Trophoblast cell (in vitro differentiated cells and primary cell): Measurements from ENCODE around the gene DEFB131B.
A peak's percentile ranks its signal among the peaks of the same experiment; 100 is the strongest.
"Not testable (repeated sequence)": the region's sequence is repeated elsewhere in the genome, so short reads cannot be mapped to it uniquely, and the experiment has no call there.

ENCODE experiments used
- DNase-seq, 2 donors: peaks; one replicate each; pipeline ENCODE4 v3.0.0-alpha.2; 2016
- H2AFZ ChIP-seq: 2 replicates; pipeline ENCODE4 v1.6.1; 2013; ENCODE audit warnings: low read length, moderate library complexity, mild to moderate bottlenecking; ENCODE audit not compliant: insufficient read depth, poor library complexity
- H2AK5ac ChIP-seq: 2 replicates; pipeline ENCODE4 v1.6.1; 2013; ENCODE audit warnings: mild to moderate bottlenecking, low read length
- H2BK120ac ChIP-seq: 2 replicates; pipeline ENCODE4 v1.6.1; 2013; ENCODE audit warnings: low read length, mild to moderate bottlenecking, moderate library complexity; ENCODE audit not compliant: insufficient read depth, poor library complexity
- H2BK12ac ChIP-seq: 2 replicates; pipeline ENCODE4 v1.6.1; 2013; ENCODE audit warnings: mild to moderate bottlenecking, low read length, moderate library complexity
- H2BK5ac ChIP-seq: 2 replicates; pipeline ENCODE4 v1.6.1; 2013; ENCODE audit warnings: low read length, low read depth, moderate library complexity, mild to moderate bottlenecking; ENCODE audit not compliant: poor library complexity
- H3K14ac ChIP-seq: 2 replicates; pipeline ENCODE4 v1.6.1; 2013; ENCODE audit warnings: mild to moderate bottlenecking, low read length
- H3K18ac ChIP-seq: 2 replicates; pipeline ENCODE4 v1.6.1; 2013; ENCODE audit warnings: mild to moderate bottlenecking, low read length
- H3K23ac ChIP-seq: 2 replicates; pipeline ENCODE4 v1.6.1; 2013; ENCODE audit warnings: low read length
- H3K27ac ChIP-seq: 2 replicates; pipeline ENCODE4 v1.5.1; 2013; ENCODE audit warnings: low read depth, mild to moderate bottlenecking, inconsistent platforms, low read length, moderate library complexity
- H3K27me3 ChIP-seq: 2 replicates; pipeline ENCODE4 v1.6.1; 2013; ENCODE audit warnings: inconsistent platforms, mild to moderate bottlenecking, low read length, moderate library complexity; ENCODE audit not compliant: insufficient read depth
- H3K36me3 ChIP-seq, 2 experiments: 1 replicate in 1 of 2; 2 replicates in 1 of 2; pipeline ENCODE4 v1.6.1; 2013; ENCODE audit warnings: low read length in 2 of 2, mild to moderate bottlenecking in 2 of 2, moderate library complexity in 1 of 2; ENCODE audit not compliant: insufficient read depth in 2 of 2, control insufficient read depth in 1 of 2
- H3K4ac ChIP-seq: 2 replicates; pipeline ENCODE4 v1.6.1; 2013; ENCODE audit warnings: low read depth, mild to moderate bottlenecking, low read length, moderate library complexity
- H3K4me1 ChIP-seq, 2 experiments: 1 replicate in 1 of 2; 2 replicates in 1 of 2; pipeline ENCODE4 v1.6.1; 2013; ENCODE audit warnings: low read length in 2 of 2, mild to moderate bottlenecking in 2 of 2, moderate library complexity in 1 of 2; ENCODE audit not compliant: insufficient read depth in 2 of 2, control insufficient read depth in 1 of 2
- H3K4me2 ChIP-seq: 2 replicates; pipeline ENCODE4 v1.6.1; 2013; ENCODE audit warnings: inconsistent platforms, mild to moderate bottlenecking, low read length, moderate library complexity
- H3K4me3 ChIP-seq: 2 replicates; pipeline ENCODE4 v1.5.1; 2013; ENCODE audit warnings: mild to moderate bottlenecking, low read depth, low read length, inconsistent platforms
- H3K79me1 ChIP-seq: one replicate; pipeline ENCODE4 v1.6.1; 2013; ENCODE audit warnings: low read length
- H3K79me2 ChIP-seq: 2 replicates; pipeline ENCODE4 v1.6.1; 2013; ENCODE audit warnings: low read length, mild to moderate bottlenecking; ENCODE audit not compliant: control insufficient read depth, insufficient read depth, poor library complexity
- H3K9ac ChIP-seq: 2 replicates; pipeline ENCODE4 v1.6.1; 2013; ENCODE audit warnings: mild to moderate bottlenecking, low read length
- H3K9me3 ChIP-seq: 2 replicates; pipeline ENCODE4 v1.6.1; 2013; ENCODE audit warnings: low read depth, mild to moderate bottlenecking, control low read depth, inconsistent platforms, low read length; ENCODE audit not compliant: insufficient read depth
- H4K12ac ChIP-seq: 2 replicates; pipeline ENCODE4 v1.6.1; 2013; ENCODE audit warnings: low read depth, mild to moderate bottlenecking, low read length, moderate library complexity
- H4K8ac ChIP-seq: 2 replicates; pipeline ENCODE4 v1.6.1; 2013; ENCODE audit warnings: low read depth, mild to moderate bottlenecking, low read length, moderate library complexity
- H4K91ac ChIP-seq: one replicate; pipeline ENCODE4 v1.6.1; 2013; ENCODE audit warnings: low read depth, mild to moderate bottlenecking, low read length, moderate library complexity
- WGBS: extraction: QIAGEN DNeasy Blood & Tissue Kit; methylation state at CpG from one replicate; pipeline ENCODE4 v1.1.7; 2013; ENCODE audit warnings: missing lambda C conversion rate; ENCODE audit not compliant: insufficient read length, insufficient coverage; ENCODE audit errors: extremely low coverage; 5-methylcytosine and 5-hydroxymethylcytosine counted together

The DEFB131B gene

GRCh38 chr11:71855880-71856279 is 22.4 kb upstream of the DEFB131B start:
- H3K4me2 ChIP-seq, H3K4ac ChIP-seq, H3K27me3 ChIP-seq, H3K4me1 ChIP-seq, H3K9ac ChIP-seq, H3K79me2 ChIP-seq, H2BK12ac ChIP-seq, H2AFZ ChIP-seq, H2AK5ac ChIP-seq, H4K12ac ChIP-seq, H2BK5ac ChIP-seq, H4K91ac ChIP-seq, DNase-seq, H3K23ac ChIP-seq, H3K18ac ChIP-seq, H2BK120ac ChIP-seq, H3K27ac ChIP-seq, H3K36me3 ChIP-seq, H3K9me3 ChIP-seq, H3K4me3 ChIP-seq, H3K79me1 ChIP-seq, H3K14ac ChIP-seq, H4K8ac ChIP-seq: not testable (repeated sequence)
- no CpG with 5 or more reads among the region's 2 CpGs for WGBS

GRCh38 chr11:71860835-71861234 is 17.4 kb upstream of the DEFB131B start:
- not testable (repeated sequence) for H3K27me3 ChIP-seq, H3K79me2 ChIP-seq, H3K4me2 ChIP-seq, H3K79me1 ChIP-seq, H3K9me3 ChIP-seq, H3K36me3 ChIP-seq, H3K23ac ChIP-seq, H3K27ac ChIP-seq, H3K4me1 ChIP-seq, H2BK120ac ChIP-seq, H2BK12ac ChIP-seq, H3K4me3 ChIP-seq, H3K4ac ChIP-seq, H4K91ac ChIP-seq, H4K12ac ChIP-seq, H3K14ac ChIP-seq, H4K8ac ChIP-seq, H3K18ac ChIP-seq, H3K9ac ChIP-seq, H2AFZ ChIP-seq, H2BK5ac ChIP-seq, DNase-seq, H2AK5ac ChIP-seq
- WGBS, result no CpG with 5 or more reads among the region's 3 CpGs

- no CpG with 5 or more reads among the region's 3 CpGs for WGBS
- H3K4me1 ChIP-seq, H3K9me3 ChIP-seq: not testable (repeated sequence)
These were observed 14.2 kb upstream of the DEFB131B start for GRCh38 chr11:71863978-71864627.

GRCh38 chr11:71867209-71867608 is 11.0 kb upstream of the DEFB131B start:
- not testable (repeated sequence) for H3K79me1 ChIP-seq, H2AK5ac ChIP-seq, H3K23ac ChIP-seq, H3K27ac ChIP-seq, H3K4me3 ChIP-seq, H2BK120ac ChIP-seq, H3K4ac ChIP-seq, H3K4me2 ChIP-seq, H4K8ac ChIP-seq, H3K79me2 ChIP-seq, H3K14ac ChIP-seq, H3K36me3 ChIP-seq, H3K4me1 ChIP-seq, H3K9ac ChIP-seq, H2BK5ac ChIP-seq, H3K27me3 ChIP-seq, DNase-seq, H4K91ac ChIP-seq, H3K9me3 ChIP-seq, H4K12ac ChIP-seq, H2BK12ac ChIP-seq, H2AFZ ChIP-seq, H3K18ac ChIP-seq
- no CpG with 5 or more reads among the region's 1 CpG for WGBS

More at GRCh38 chr11:71863978-71864627, 14.2 kb upstream of the DEFB131B start:
- not testable (repeated sequence) for H2AK5ac ChIP-seq, H3K36me3 ChIP-seq, H3K18ac ChIP-seq, H3K14ac ChIP-seq, H3K27me3 ChIP-seq, H2BK12ac ChIP-seq, H3K79me2 ChIP-seq, H4K12ac ChIP-seq, H3K4me3 ChIP-seq, H4K91ac ChIP-seq, H3K9ac ChIP-seq, H3K4ac ChIP-seq, H3K4me2 ChIP-seq, H2BK5ac ChIP-seq, H3K27ac ChIP-seq, H4K8ac ChIP-seq, H2BK120ac ChIP-seq, H2AFZ ChIP-seq, H3K23ac ChIP-seq, H3K79me1 ChIP-seq
- peak; percentile 83 to 93 for DNase-seq
